CD4-positive, alpha-beta T cell (primary cell): ENCODE measurements around the gene PPP1R12B. TPM values are rescaled to one million over a fixed set of nuclear protein-coding genes. Genes with fewer than 3 reads are reported as not detected.
A peak's percentile ranks its signal among the peaks of the same experiment; 100 is the strongest.

Experiments used
- ATAC-seq: fragments of 200-7000 bp; cut with Tn5 transposase; one replicate; pipeline ENCODE4 v1.10.0; 2022; ENCODE audit warnings: mild to moderate bottlenecking; ENCODE audit not compliant: poor library complexity
- CTCF ChIA-PET: fragments of 350-600 bp; sonication (Branson Sonifier 250); formaldehyde crosslinking; loops from one replicate; lab custom pipeline; 2021; ENCODE audit warnings: antibody characterized with exemption, inconsistent platforms; lab: Charles Lee
- POLR2A ChIA-PET: fragments of 350-600 bp; sonication (Branson Sonifier 250); formaldehyde crosslinking; loops from one replicate; lab custom pipeline; 2021; ENCODE audit warnings: antibody characterized with exemption, inconsistent platforms; lab: Charles Lee
- DNase-seq, 14 experiments: peaks; one replicate each; pipeline ENCODE4 v3.0.0-alpha.2; 2013 to 2020; ENCODE audit warnings: mixed read lengths in 2 of 14
- H3K27ac ChIP-seq, 2 donors: one replicate each; pipeline versions ENCODE4 v1.5.1 to v1.7.0; 2013; ENCODE audit warnings: low read length in 2 of 2, low read depth in 1 of 2, mild to moderate bottlenecking in 1 of 2
- H3K27me3 ChIP-seq, 2 experiments: 1 replicate in 1 of 2; 2 replicates in 1 of 2; pipeline versions ENCODE4 v1.6.1 to v1.7.0; 2013; ENCODE audit warnings: low read length in 2 of 2, control low read depth in 1 of 2, mild to moderate bottlenecking in 1 of 2, moderate library complexity in 1 of 2; ENCODE audit not compliant: insufficient read depth in 2 of 2, control insufficient read depth in 1 of 2
- H3K36me3 ChIP-seq: one replicate; pipeline ENCODE4 v1.6.1; 2013; ENCODE audit warnings: low read length, control low read depth; ENCODE audit not compliant: insufficient read depth
- H3K4me1 ChIP-seq: one replicate; pipeline ENCODE4 v1.6.1; 2013; ENCODE audit warnings: low read length, control low read depth; ENCODE audit not compliant: insufficient read depth
- H3K4me3 ChIP-seq: one replicate; pipeline ENCODE4 v1.5.1; 2013; ENCODE audit warnings: mild to moderate bottlenecking, low read length, moderate library complexity
- H3K9me3 ChIP-seq, 2 experiments: 1 replicate in 1 of 2; 2 replicates in 1 of 2; pipeline versions ENCODE4 v1.6.1 to v1.7.0; 2013; ENCODE audit warnings: low read length in 2 of 2, mild to moderate bottlenecking in 2 of 2, control low read depth in 1 of 2, moderate library complexity in 1 of 2; ENCODE audit not compliant: control insufficient read depth in 1 of 2, insufficient read depth in 1 of 2
- H3K27ac Mint-ChIP-seq: one replicate; pipeline ENCODE4 v1.8.0; 2020; ENCODE audit warnings: mixed read lengths
- H3K27me3 Mint-ChIP-seq: one replicate; pipeline ENCODE4 v1.8.0; 2021; ENCODE audit warnings: mixed read lengths
- H3K36me3 Mint-ChIP-seq: one replicate; pipeline ENCODE4 v1.8.0; 2021; ENCODE audit warnings: low read depth, mixed read lengths
- H3K4me1 Mint-ChIP-seq: one replicate; pipeline ENCODE4 v1.8.0; 2021; ENCODE audit warnings: low read depth, mixed read lengths
- H3K4me3 Mint-ChIP-seq: one replicate; pipeline ENCODE4 v1.8.0; 2020; ENCODE audit warnings: mild to moderate bottlenecking, mixed read lengths
- H3K9me3 Mint-ChIP-seq: one replicate; pipeline ENCODE4 v1.8.0; 2020; ENCODE audit warnings: mixed read lengths
- intact Hi-C, 2 experiments: fragments of 100-400 bp; cut with DNase I in 1 of 2; cut with micrococcal nuclease in 1 of 2; formaldehyde crosslinking; loops; one replicate each; pipeline versions ENCODE4 v1.15.1 to v1.9.0; 2023 to 2025; cut with DNase I, micrococcal nuclease
- polyA plus RNA-seq, 2 donors: library from polyadenylated mRNA; unstranded; fragments of 120-200 nt; gene quantifications; one replicate each; pipeline ENCODE4 v1.2.1, GENCODE V29; 2013
- total RNA-seq, 174 experiments: library from RNA in 2 of 174; stranded (reverse) in 2 of 174; gene quantifications; one replicate each; pipeline ENCODE4 v1.2.3 and lab custom pipeline; 2021 to 2026
- TF ChIP-seq, protein P1 (sequence below): fragments of 200-600 bp; IDR thresholded peaks from one replicate; pipeline ENCODE4 v1.8.0; 2022; ENCODE audit warnings: antibody characterized with exemption, mild to moderate bottlenecking

The PPP1R12B gene
- total RNA-seq (10 to 100 TPM; 15.0 to 15.3 TPM), total RNA-seq (lab: John Stamatoyannopoulos, UW) (6.4 to 72.4 (median 27.4) reads per million in 172 experiments)
- polyA plus RNA-seq (2013, experiment 1 of 2) = 7.7 TPM
- 8.8 TPM for polyA plus RNA-seq (2013, experiment 2 of 2)

DNA sequence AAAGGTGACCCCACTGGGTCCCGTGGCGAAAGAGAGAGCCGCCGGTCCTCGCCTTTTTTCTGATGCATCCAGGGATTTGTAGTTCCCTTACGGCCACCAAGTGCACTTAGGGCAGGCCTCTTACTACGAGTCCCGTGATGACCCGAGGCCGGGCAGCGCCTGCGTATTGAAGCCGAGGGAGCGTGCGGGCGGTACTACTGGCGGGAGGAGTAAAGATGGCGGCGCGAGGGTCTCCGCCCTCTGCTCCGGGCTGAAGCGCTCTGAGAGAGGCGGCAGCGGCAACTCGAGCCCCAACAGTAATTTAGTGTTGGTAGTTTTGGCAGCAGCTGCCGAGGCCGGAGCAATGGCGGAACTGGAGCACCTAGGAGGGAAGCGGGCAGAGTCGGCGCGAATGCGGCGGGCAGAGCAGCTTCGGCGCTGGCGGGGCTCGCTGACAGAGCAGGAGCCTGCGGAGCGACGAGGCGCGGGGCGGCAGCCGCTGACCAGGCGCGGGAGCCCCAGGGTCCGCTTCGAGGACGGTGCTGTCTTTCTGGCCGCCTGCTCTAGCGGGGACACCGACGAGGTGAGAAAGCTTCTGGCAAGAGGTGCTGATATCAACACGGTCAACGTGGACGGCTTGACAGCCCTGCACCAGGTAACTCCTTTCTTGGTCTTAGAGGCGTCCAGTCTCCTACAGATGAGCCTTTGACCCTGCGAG is at the start of gene PPP1R12B:
PPP1R12B (plus strand) TSS at position 191 of the 697 bp plus-strand sequence; CDS start at position 344, 153 bp downstream.
- Histone ChIP-seq H3K36me3 (no peaks in the 10 kb centered on the region), H3K27ac (peak within 1 kb of the TSS; percentile 70 to 77), H3K27me3 (no peaks in the 10 kb centered on the region), H3K9me3 (no peaks in the 10 kb centered on the region), H3K4me1 (peaks cover 7% of the 10 kb centered on the region), H3K4me3 (peak within 1 kb of the TSS; percentile 91)
- ATAC-seq = peak; percentile 96
- DNase-seq = peak; percentile 90 to 98 (median 94)
- POLR2A ChIA-PET = interaction anchor here (0.9 to 2.1 kb wide), 3 partner anchors 187 to 659 kb away, joined by 3 to 7 read pairs (median 4); partner anchors contain the start of genes KLHL12, PTPN7 and TMEM183A
- H3K4me3 Mint-ChIP-seq = peak within 1 kb of the TSS; percentile 92
- peaks cover 9% of the 10 kb centered on the region for H3K36me3 Mint-ChIP-seq
- H3K27me3 Mint-ChIP-seq = no peaks in the 10 kb centered on the region
- TF ChIP-seq, protein P1, sequence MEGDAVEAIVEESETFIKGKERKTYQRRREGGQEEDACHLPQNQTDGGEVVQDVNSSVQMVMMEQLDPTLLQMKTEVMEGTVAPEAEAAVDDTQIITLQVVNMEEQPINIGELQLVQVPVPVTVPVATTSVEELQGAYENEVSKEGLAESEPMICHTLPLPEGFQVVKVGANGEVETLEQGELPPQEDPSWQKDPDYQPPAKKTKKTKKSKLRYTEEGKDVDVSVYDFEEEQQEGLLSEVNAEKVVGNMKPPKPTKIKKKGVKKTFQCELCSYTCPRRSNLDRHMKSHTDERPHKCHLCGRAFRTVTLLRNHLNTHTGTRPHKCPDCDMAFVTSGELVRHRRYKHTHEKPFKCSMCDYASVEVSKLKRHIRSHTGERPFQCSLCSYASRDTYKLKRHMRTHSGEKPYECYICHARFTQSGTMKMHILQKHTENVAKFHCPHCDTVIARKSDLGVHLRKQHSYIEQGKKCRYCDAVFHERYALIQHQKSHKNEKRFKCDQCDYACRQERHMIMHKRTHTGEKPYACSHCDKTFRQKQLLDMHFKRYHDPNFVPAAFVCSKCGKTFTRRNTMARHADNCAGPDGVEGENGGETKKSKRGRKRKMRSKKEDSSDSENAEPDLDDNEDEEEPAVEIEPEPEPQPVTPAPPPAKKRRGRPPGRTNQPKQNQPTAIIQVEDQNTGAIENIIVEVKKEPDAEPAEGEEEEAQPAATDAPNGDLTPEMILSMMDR = no peak
- H3K27ac Mint-ChIP-seq = peak within 1 kb of the TSS; percentile 87
- no peaks in the 10 kb centered on the region for H3K9me3 Mint-ChIP-seq
- H3K4me1 Mint-ChIP-seq = peaks cover 33% of the 10 kb centered on the region
- intact Hi-C loops = loop anchor here in 1 of 2 experiments (2.0 to 10.0 kb wide), 5 partner anchors 466 to 1446 kb away; partner anchors contain the start of genes IPO9, PCAT6, RABIF and TMEM183A
- CTCF ChIA-PET = interaction anchor here (1.2 to 1.5 kb wide), 2 partner anchors 188 to 194 kb away, joined by 3 read pairs; partner anchors contain the start of gene PTPN7

DNA sequence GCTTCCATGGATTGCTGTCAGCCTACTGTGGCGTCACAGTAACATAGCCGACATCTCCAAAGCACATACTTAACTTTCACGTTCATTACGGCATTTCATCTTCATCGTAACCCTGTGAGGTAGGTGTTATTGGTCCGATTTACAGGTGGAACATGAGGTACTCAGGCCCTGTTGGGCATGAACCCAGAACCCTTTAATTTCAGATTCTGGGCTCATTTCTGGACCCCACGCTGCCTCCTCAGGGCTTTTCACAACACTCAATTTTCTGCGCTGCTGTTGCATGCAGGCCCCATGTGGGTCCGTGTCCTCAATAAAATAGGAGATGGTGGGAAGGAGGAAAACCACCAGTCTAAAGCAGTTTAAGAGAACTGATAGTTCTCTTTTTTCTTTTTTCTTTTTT is 46.3 kb upstream of the PPP1R12B start:
- Histone ChIP-seq H3K27ac (no peak overlapping the region), H3K9me3 (no peaks in the 10 kb centered on the region), H3K27me3 (peaks cover 0 to 4% of the 10 kb centered on the region in 2 experiments), H3K36me3 (no peaks in the 10 kb centered on the region), H3K4me1 (no peaks in the 10 kb centered on the region), H3K4me3 (no peak overlapping the region)
- CTCF ChIA-PET = no interaction called here
- Mint-ChIP-seq H3K36me3 (no peaks in the 10 kb centered on the region), H3K4me1 (no peaks in the 10 kb centered on the region), H3K27me3 (no peaks in the 10 kb centered on the region), H3K9me3 (no peaks in the 10 kb centered on the region), H3K27ac (no peak overlapping the region), H3K4me3 (no peak overlapping the region)
- no peak for ATAC-seq
- intact Hi-C loops = no loop called here
- POLR2A ChIA-PET = no interaction called here
- TF ChIP-seq, protein P1 = no peak
- no peak for DNase-seq

DNA sequence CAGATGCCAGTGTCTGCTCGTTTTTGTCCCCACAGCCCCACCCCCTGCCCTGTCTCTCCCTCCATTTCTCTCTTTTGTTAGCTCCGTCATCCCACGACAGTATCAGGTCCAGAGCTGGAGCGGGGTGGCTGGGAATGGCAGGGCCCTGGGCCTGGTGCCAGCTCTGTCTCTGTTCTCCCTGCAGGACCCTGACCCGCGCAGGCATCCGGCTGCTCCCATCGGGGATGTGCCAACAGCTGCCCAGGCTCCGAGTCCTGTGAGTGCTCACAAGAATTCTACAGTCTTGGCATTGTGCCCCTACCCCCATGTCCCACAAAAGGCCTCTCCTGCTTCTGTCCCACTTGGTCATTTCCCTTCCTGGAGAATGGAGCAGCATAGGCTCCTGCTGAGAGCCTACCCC is 44.1 kb upstream of the PPP1R12B start:
- CTCF ChIA-PET = interaction anchor here (1.4 kb wide), 1 partner anchor 11 kb away, joined by 4 read pairs; no protein-coding TSS in a partner anchor
- H3K27ac Mint-ChIP-seq = no peak overlapping the region

More for the DNA sequence above, 44.1 kb upstream of the PPP1R12B start:
- Mint-ChIP-seq H3K4me1 (no peaks in the 10 kb centered on the region), H3K4me3 (no peak overlapping the region), H3K9me3 (no peaks in the 10 kb centered on the region), H3K36me3 (no peaks in the 10 kb centered on the region), H3K27me3 (no peaks in the 10 kb centered on the region)
- Histone ChIP-seq H3K27ac (no peak overlapping the region), H3K4me3 (no peak overlapping the region), H3K4me1 (no peaks in the 10 kb centered on the region), H3K9me3 (no peaks in the 10 kb centered on the region), H3K36me3 (no peaks in the 10 kb centered on the region), H3K27me3 (peaks cover 0 to 4% of the 10 kb centered on the region in 2 experiments)
- TF ChIP-seq, protein P1 = no peak
- DNase-seq (no peak), ATAC-seq (no peak)
- intact Hi-C loops = no loop called here
- POLR2A ChIA-PET = no interaction called here
